ENCODE results near the gene SLC9A7. TPM values are rescaled to one million over a fixed set of nuclear protein-coding genes. Genes with fewer than 3 reads are reported as not detected.
A peak's percentile ranks its signal among the peaks of the same experiment; 100 is the strongest.

The SLC9A7 gene
- total RNA-seq, 1 donor from 2014 or later = 8.2 TPM

DNA sequence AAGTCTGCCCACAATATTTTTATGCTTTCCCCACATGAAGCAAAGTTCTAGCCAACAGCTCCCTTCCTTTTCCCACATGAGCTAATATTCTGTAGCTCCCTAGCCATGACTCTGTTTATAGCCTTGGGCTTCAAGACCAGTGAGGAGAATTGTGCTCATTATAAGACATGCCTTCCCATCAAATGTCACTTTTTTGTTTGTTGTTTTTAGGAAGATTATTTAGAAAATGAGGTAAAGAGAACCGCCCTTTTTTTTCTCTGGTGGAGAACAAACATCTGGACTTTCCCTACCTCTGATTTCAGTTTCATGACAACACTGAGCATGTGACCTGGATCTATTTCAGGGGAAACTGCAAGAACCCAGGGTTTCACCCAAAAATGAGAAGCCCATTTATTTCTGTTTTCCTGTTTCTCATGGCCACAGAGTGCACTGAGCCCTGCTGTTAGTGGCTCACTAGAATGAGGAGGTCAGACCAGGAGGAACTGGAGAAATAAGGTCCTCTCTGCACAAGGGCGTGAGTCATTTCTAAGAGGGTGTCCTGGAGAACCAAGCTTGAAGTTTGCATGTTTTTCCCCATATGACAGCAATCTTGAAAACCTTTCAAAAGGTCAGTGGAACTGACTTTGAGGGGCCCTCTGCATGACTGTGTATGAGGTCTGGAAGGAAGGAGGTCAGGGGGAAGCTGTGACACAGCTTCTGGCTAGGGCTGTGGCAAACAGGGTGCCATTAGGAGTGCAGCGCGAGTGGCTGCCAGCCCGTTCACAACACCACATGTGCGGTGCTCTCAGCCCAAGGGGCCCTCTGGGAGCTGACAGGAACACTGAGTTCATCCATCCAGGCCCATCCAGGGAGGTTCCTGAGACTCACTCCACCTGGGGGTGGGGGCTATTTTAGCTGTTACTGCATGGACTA, 130.2 kb downstream of the SLC9A7 start:
- H3K4me3 ChIP-seq (ENCODE audit: low read depth, low read length) = no peak overlapping the region
- FAIRE-seq (no peak), DNase-seq (ENCODE audit: low read depth) (no peak)
- TF ChIP-seq, protein P1, sequence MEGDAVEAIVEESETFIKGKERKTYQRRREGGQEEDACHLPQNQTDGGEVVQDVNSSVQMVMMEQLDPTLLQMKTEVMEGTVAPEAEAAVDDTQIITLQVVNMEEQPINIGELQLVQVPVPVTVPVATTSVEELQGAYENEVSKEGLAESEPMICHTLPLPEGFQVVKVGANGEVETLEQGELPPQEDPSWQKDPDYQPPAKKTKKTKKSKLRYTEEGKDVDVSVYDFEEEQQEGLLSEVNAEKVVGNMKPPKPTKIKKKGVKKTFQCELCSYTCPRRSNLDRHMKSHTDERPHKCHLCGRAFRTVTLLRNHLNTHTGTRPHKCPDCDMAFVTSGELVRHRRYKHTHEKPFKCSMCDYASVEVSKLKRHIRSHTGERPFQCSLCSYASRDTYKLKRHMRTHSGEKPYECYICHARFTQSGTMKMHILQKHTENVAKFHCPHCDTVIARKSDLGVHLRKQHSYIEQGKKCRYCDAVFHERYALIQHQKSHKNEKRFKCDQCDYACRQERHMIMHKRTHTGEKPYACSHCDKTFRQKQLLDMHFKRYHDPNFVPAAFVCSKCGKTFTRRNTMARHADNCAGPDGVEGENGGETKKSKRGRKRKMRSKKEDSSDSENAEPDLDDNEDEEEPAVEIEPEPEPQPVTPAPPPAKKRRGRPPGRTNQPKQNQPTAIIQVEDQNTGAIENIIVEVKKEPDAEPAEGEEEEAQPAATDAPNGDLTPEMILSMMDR (IDR thresholded peaks at IDR 0.05; ENCODE audit: insufficient read depth, low read length, severe bottlenecking) = no peak
- no peaks in the 10 kb centered on the region for H3K27me3 ChIP-seq (ENCODE audit: control insufficient read depth, insufficient read depth, low read length)
- H3K36me3 ChIP-seq (ENCODE audit: control insufficient read depth, insufficient read depth, low read length) = no peaks in the 10 kb centered on the region

DNA sequence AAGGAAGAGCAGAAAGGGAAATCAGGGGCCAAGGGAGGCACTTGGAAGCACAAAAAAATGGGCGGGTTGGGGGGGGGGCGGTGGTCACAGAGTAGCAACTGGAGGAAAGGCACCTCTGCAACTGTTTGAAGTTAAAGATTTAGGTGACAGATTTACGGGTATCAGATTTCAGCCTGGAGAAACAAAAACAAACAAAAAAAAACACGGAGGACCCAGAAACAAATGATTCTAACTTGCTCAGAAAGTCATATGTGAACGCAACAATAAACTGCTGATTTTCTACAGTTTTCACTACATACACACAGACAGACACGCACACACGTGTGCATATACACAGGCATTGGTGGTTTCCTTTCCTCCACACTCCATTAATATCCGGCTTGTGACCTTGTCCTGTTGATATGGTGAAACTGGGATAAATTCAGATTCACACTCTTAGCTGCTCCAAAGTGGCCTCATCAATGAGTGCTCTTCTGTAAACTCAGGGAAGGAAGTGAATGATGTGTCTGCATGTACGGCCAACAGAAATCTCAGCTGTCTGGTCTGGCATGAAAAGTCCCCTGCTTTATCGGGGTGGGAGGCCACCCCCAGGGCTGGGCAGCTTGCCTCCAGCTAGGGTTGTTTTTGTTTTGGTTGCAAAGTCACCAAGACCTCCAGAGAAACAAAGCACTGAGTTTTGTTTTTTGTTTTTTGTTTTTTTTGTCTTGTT, 131.1 kb downstream of the SLC9A7 start:
- DNase-seq (ENCODE audit: low read depth) (no peak), FAIRE-seq (no peak)
- H3K27me3 ChIP-seq (ENCODE audit: control insufficient read depth, insufficient read depth, low read length) = no peaks in the 10 kb centered on the region
- H3K36me3 ChIP-seq (ENCODE audit: control insufficient read depth, insufficient read depth, low read length) = no peaks in the 10 kb centered on the region
- H3K4me3 ChIP-seq (ENCODE audit: low read depth, low read length) = no peak overlapping the region
- TF ChIP-seq, protein P1 (IDR thresholded peaks at IDR 0.05; ENCODE audit: insufficient read depth, low read length, severe bottlenecking) = no peak

DNA sequence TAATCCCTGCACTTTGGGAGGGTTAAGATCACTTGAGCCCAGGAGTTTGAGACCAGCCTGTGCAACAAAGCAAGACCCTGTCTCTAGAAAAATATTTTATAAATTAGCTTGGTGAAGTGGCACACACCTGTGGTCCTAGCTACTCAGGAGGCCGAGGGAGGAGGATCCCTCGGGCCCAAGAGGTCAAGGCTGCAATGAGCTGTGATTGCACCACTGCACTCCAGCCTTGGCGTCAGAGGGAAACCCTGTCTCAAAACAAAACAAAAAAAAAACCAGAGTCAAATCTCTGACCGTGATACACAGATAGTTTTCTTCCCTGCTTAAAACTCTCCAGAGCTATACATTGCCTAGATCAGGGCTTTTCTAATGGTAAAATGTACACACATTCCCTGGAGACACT, 131.9 kb downstream of the SLC9A7 start:
- TF ChIP-seq, protein P1 (IDR thresholded peaks at IDR 0.05; ENCODE audit: insufficient read depth, low read length, severe bottlenecking) = no peak
- Histone ChIP-seq H3K4me3 (ENCODE audit: low read depth, low read length) (no peak overlapping the region), H3K27me3 (ENCODE audit: control insufficient read depth, insufficient read depth, low read length) (no peaks in the 10 kb centered on the region), H3K36me3 (ENCODE audit: control insufficient read depth, insufficient read depth, low read length) (no peaks in the 10 kb centered on the region)
- FAIRE-seq (no peak), DNase-seq (ENCODE audit: low read depth) (no peak)

DNA sequence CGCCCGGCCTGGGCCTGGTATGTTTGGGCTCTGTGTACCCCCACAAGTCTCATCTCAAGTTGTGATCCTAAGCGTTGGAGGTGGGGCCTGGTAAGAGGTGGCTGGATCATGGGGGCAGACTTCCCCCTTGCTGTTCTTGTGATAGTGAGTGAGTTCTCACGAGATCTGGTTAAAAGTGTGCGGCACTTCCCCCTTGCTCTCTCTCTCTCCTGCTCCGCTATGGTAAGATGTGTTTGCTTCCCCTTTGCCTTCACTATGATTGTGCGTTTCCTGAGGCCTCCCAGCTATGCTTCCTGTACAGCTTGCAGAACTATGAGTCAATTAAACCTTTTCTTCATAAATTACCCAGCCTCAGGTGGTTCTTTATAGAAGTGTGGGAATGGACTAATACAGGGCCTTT, 132.4 kb downstream of the SLC9A7 start:
- FAIRE-seq = no peak

DNA sequence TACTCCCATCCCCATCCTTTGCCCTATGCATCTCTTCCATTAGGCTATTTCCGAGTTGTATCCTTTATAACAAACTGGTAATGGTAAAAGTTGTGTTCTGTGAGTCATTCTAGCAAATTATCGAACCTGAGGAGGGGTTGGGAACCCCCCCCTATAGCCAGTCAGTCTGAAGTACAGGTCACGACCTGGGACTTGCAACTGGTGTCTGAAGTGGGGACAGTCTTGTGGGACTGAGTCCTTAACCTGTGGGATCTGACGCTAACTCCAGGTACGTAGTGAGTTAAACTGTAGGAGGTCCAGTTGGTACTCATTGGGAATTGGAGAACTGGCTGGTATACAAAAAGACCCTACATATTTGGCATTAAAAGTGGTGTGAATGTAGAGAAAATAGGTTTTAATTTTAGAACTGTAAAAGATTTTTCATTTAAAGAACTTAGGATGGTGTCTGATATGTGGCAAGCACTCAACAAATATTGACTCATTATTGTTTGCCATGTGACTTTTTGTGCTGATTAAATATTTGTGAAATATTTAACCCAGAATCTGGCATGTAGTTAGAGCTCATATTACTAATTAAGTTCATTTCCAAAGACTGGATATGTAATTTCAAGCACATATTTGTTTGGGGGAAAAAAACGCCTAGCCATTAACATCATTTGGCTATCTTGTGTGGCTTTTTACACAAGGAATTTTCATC, 134.7 kb downstream of the SLC9A7 start:
- TF ChIP-seq, protein P1 (IDR thresholded peaks at IDR 0.05; ENCODE audit: insufficient read depth, low read length, severe bottlenecking) = no peak
- peak; percentile 13 for FAIRE-seq
- H3K4me3 ChIP-seq (ENCODE audit: low read depth, low read length) = no peak overlapping the region

More for the DNA sequence above, 132.4 kb downstream of the SLC9A7 start:
- Histone ChIP-seq H3K4me3 (ENCODE audit: low read depth, low read length) (no peak overlapping the region), H3K27me3 (ENCODE audit: control insufficient read depth, insufficient read depth, low read length) (no peaks in the 10 kb centered on the region), H3K36me3 (ENCODE audit: control insufficient read depth, insufficient read depth, low read length) (no peaks in the 10 kb centered on the region)
- TF ChIP-seq, protein P1 (IDR thresholded peaks at IDR 0.05; ENCODE audit: insufficient read depth, low read length, severe bottlenecking) = no peak
- no peak for DNase-seq (ENCODE audit: low read depth)

More for the DNA sequence above, 134.7 kb downstream of the SLC9A7 start:
- H3K27me3 ChIP-seq (ENCODE audit: control insufficient read depth, insufficient read depth, low read length) = no peaks in the 10 kb centered on the region
- no peaks in the 10 kb centered on the region for H3K36me3 ChIP-seq (ENCODE audit: control insufficient read depth, insufficient read depth, low read length)
- DNase-seq (ENCODE audit: low read depth) = peak; percentile 55

Data from bronchial epithelial cell (primary cell).